Suprapubic skin (tissue), 4 donors: Measurements from ENCODE around the gene ZFP36L1. TPM values are rescaled to one million over a fixed set of nuclear protein-coding genes. Genes with fewer than 3 reads are reported as not detected.

Experiments used
- DNase-seq, 2 donors: peaks; one replicate each; pipeline ENCODE4 v3.0.0-alpha.2; 2019; ENCODE audit warnings: low spot score in 2 of 2
- H3K27ac ChIP-seq: fragments of 200-600 bp; sonication (generic); one replicate; pipeline ENCODE4 v1.5.1; 2019
- H3K27me3 ChIP-seq: fragments of 200-600 bp; sonication (generic); one replicate; pipeline ENCODE4 v1.5.1; 2019
- H3K36me3 ChIP-seq: fragments of 200-600 bp; sonication (generic); one replicate; pipeline ENCODE4 v1.5.1; 2019
- H3K4me1 ChIP-seq: fragments of 200-600 bp; sonication (generic); one replicate; pipeline ENCODE4 v1.5.1; 2019
- H3K4me3 ChIP-seq: fragments of 200-600 bp; sonication (generic); one replicate; pipeline ENCODE4 v1.5.1; 2019; ENCODE audit warnings: mild to moderate bottlenecking
- H3K9me3 ChIP-seq: fragments of 200-600 bp; sonication (generic); one replicate; pipeline ENCODE4 v1.5.1; 2019
- EP300 ChIP-seq: sonication (generic); formaldehyde crosslinking; IDR thresholded peaks from one replicate; pipeline ENCODE4 v1.6.1; 2017; ENCODE audit warnings: antibody characterized with exemption
- POLR2A ChIP-seq, 2 donors: fragments of 450-650 bp; IDR thresholded peaks; one replicate each; pipeline ENCODE4 v1.6.1; 2017; ENCODE audit warnings: antibody characterized with exemption in 2 of 2, mild to moderate bottlenecking in 2 of 2, moderate library complexity in 2 of 2
- POLR2AphosphoS5 ChIP-seq, 3 donors: sonication (generic); formaldehyde crosslinking; IDR thresholded peaks; one replicate each; pipeline ENCODE4 v1.6.1; 2017; ENCODE audit warnings: antibody characterized with exemption in 3 of 3
- WGBS: methylation state at CpG from one replicate; pipeline ENCODE4 v1.1.5; 2018; 5-methylcytosine and 5-hydroxymethylcytosine counted together
- total RNA-seq, 4 donors: library from RNA; depleted of rRNA; stranded (reverse); fragments of >200 nt; gene quantifications; one replicate each; pipeline ENCODE4 v1.1.0, GENCODE V29; 2016
- TF ChIP-seq, protein P1 (sequence below), 2 donors: fragments of 200-600 bp in 1 of 2; fragments of 450-650 bp in 1 of 2; sonication (generic) in 1 of 2; IDR thresholded peaks; one replicate each; pipeline ENCODE4 v1.5.1; 2016 to 2019; ENCODE audit warnings: antibody characterized with exemption in 2 of 2, mild to moderate bottlenecking in 1 of 2, moderate library complexity in 1 of 2

Gene ZFP36L1
- total RNA-seq, 4 donors from 2014 or later, result 1,382 to 1,995 (median 1,611) TPM

DNA sequence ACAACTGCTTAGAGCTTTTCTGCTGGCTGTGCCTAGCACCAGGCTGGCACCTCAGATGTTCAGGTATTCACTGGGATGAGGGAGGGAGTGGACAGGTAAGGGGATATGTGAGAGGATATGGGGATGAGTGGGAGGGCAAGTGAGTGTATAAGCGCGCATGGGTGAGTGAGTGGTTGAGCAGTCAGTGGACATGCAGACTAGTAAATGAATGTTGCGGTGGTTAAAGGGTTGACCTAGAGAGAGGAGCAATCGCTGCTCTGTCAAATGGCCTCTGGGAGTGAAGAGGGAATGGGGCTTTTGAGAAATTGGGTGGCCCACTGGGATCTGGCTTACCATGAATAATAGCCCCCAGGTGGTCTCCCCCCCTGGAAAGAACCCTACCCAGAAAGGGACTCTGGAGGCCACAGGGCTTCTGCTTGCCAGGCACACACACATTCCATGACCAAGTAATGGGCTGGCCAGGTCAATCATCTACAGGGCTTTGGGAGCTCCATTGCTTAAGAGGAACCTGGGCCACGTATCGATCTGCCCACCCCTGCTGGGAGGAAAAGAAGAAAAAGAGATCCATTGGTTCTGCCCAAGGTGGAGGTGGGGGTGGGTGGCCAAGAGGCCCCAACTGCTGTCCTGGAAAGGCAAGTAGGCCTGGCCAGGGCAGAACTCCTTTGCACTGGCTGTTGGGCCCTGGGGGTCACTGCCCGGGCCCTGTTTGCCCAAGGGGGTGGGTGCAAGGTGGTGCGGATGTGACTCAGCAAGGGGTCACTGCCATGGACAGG, 30.8 kb upstream of the ZFP36L1 start:
- Histone ChIP-seq H3K27me3 (no peaks in the 10 kb centered on the region), H3K9me3 (no peaks in the 10 kb centered on the region), H3K4me1 (peaks cover 31% of the 10 kb centered on the region), H3K36me3 (no peaks in the 10 kb centered on the region), H3K27ac (no peak overlapping the region), H3K4me3 (no peak overlapping the region)
- no peak for DNase-seq
- no peak for TF ChIP-seq EP300
- TF ChIP-seq, protein P1, sequence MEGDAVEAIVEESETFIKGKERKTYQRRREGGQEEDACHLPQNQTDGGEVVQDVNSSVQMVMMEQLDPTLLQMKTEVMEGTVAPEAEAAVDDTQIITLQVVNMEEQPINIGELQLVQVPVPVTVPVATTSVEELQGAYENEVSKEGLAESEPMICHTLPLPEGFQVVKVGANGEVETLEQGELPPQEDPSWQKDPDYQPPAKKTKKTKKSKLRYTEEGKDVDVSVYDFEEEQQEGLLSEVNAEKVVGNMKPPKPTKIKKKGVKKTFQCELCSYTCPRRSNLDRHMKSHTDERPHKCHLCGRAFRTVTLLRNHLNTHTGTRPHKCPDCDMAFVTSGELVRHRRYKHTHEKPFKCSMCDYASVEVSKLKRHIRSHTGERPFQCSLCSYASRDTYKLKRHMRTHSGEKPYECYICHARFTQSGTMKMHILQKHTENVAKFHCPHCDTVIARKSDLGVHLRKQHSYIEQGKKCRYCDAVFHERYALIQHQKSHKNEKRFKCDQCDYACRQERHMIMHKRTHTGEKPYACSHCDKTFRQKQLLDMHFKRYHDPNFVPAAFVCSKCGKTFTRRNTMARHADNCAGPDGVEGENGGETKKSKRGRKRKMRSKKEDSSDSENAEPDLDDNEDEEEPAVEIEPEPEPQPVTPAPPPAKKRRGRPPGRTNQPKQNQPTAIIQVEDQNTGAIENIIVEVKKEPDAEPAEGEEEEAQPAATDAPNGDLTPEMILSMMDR (IDR thresholded peaks at IDR 0.05), result no peak
- TF ChIP-seq POLR2A (IDR thresholded peaks at IDR 0.05), result no peak
- TF ChIP-seq POLR2AphosphoS5 (IDR thresholded peaks at IDR 0.05), result no peak
- 93% methylated on average over 8 of the region's 8 CpGs for WGBS

DNA sequence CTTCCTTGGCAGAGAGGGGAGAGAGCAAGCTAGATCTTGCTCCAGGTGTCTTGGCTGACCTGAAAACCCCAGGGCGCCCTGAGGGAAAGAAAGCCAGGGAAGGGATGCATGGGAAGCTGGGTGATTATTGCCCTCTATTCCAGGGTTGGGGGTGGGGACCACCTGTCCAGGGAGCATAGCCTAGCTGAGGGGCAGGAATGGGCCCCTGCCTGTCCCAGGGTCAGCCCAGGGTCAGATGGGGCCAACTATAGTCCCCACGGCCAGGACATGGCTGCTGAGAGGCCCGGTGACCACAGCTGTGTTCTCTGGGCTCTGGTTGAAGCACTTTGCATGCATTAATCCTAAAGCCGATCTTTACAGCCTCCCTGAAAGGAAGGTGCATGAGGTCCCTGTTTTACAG, 30.1 kb upstream of the ZFP36L1 start:
- Histone ChIP-seq H3K4me3 (no peak overlapping the region), H3K27me3 (no peaks in the 10 kb centered on the region), H3K36me3 (no peaks in the 10 kb centered on the region), H3K9me3 (no peaks in the 10 kb centered on the region), H3K27ac (no peak overlapping the region), H3K4me1 (peaks cover 32% of the 10 kb centered on the region)
- no peak for DNase-seq
- WGBS, result 73% methylated on average over 2 of the region's 4 CpGs
- TF ChIP-seq, protein P1 (IDR thresholded peaks at IDR 0.05), result no peak
- TF ChIP-seq POLR2A (IDR thresholded peaks at IDR 0.05), result no peak
- TF ChIP-seq EP300, result no peak

DNA sequence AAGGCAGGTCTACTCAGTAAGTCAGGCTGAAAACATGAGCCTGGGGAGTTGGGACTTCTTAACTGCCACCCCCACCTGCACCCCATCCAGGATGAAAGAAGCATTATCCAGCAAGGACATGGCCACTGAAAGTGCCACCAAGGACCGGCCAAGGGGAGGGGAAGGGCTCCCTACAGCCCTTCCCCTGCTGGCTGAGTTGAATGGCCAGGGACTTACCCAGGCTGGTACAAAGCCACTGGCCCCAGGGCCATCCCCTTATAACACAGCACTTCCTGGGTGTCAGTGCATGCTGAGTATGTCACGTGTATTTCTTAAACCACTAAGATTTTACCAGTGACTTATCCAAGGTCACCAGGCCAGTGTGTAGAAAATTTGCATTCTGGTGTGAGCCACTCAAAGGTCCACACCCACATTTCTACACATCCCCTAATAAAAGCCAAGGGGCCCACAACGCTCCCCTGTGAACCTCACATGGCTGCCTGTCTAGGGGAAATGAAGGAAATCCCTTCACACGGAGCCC, 29.3 kb upstream of the ZFP36L1 start:
- H3K27me3 ChIP-seq, result no peaks in the 10 kb centered on the region
- no peak for DNase-seq
- no peaks in the 10 kb centered on the region for H3K36me3 ChIP-seq
- no peak overlapping the region for H3K27ac ChIP-seq
- 66% methylated on average over 3 of the region's 4 CpGs for WGBS
- no peaks in the 10 kb centered on the region for H3K9me3 ChIP-seq
- no peak overlapping the region for H3K4me3 ChIP-seq
- TF ChIP-seq, protein P1 (IDR thresholded peaks at IDR 0.05), result no peak
- TF ChIP-seq POLR2AphosphoS5 (IDR thresholded peaks at IDR 0.05) (no peak), EP300 (no peak), POLR2A (IDR thresholded peaks at IDR 0.05) (no peak)
- peaks cover 39% of the 10 kb centered on the region for H3K4me1 ChIP-seq

DNA sequence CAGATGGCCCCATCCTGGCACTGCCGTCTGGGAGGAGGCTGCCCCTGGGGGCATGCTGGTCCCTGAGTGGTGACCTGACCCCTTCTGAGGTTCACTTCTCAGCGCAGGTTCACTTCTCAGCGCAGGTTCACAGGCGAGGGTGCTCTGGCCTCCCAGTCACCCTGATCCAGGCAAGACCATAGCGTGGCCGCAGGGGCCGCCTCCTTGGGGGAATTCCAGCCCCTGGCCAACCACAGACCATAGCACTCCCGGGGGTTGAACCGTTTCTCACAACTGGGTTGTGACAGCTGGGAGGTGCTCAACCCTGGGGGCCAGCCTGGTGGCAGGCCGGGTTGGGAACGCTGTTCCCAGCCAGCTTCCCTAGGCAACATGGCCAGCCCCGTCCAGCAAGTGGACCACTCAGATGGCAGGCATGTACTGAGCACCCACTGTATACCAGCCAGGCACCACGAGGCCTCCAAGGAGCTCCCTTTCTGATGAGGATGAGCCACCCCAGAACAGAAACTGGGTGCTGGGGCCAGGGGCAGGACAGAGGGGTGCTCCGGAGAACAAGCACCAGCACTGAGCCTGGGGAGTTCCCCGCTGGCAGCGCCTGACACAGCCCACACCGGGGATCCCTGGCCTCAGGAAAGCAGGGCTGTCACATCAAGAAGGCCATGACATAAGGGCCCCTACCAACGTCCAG, 28.3 kb upstream of the ZFP36L1 start:
- Histone ChIP-seq H3K9me3 (no peaks in the 10 kb centered on the region), H3K27me3 (no peaks in the 10 kb centered on the region), H3K36me3 (no peaks in the 10 kb centered on the region), H3K4me3 (no peak overlapping the region), H3K4me1 (peaks cover 47% of the 10 kb centered on the region), H3K27ac (no peak overlapping the region)
- no peak for DNase-seq
- WGBS, result 89% methylated on average over 16 of the region's 18 CpGs
- TF ChIP-seq, protein P1 (IDR thresholded peaks at IDR 0.05), result no peak
- no peak for TF ChIP-seq POLR2A (IDR thresholded peaks at IDR 0.05)

DNA sequence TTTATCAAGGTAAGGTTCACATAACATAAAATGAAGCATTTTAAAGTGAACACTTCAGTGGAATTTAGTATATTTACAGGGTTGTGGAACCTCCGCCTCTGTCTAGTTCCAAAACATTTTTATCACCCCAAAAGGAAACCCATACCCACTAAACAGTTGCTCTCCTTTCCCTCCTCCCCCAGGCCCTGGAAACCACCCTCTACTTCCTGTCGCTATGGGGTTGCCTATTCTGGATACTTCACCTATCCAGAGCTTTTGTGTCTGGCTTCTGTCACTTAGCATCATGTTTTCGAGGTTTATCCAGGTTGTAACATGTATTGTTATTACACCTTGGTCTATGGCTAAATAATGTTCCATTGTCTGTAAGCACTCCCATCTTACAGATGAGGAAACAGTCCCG, 27.7 kb upstream of the ZFP36L1 start:
- 83% methylated on average over 4 of the region's 4 CpGs for WGBS

More for the DNA sequence above, 27.7 kb upstream of the ZFP36L1 start:
- no peaks in the 10 kb centered on the region for H3K36me3 ChIP-seq
- peak overlapping the region; percentile 11 for H3K27ac ChIP-seq
- TF ChIP-seq POLR2A (IDR thresholded peaks at IDR 0.05), result no peak
- TF ChIP-seq, protein P1 (IDR thresholded peaks at IDR 0.05), result no peak
- TF ChIP-seq POLR2AphosphoS5 (IDR thresholded peaks at IDR 0.05), result no peak
- no peak for TF ChIP-seq EP300
- no peak for DNase-seq
- H3K4me1 ChIP-seq, result peaks cover 53% of the 10 kb centered on the region
- H3K9me3 ChIP-seq, result no peaks in the 10 kb centered on the region
- H3K27me3 ChIP-seq, result no peaks in the 10 kb centered on the region
- no peak overlapping the region for H3K4me3 ChIP-seq
